Measurements from ENCODE around the gene STRBP.

GRCh38 chr9:123174887-123175518, 93.4 kb downstream of the STRBP start:
- TF ChIP-seq POLR2A (IDR thresholded peaks at IDR 0.05; ENCODE audit: extremely low read depth, insufficient read length) (no peak), CTCF (IDR thresholded peaks at IDR 0.05; ENCODE audit: low read depth, low read length) (no peak), MAX (IDR thresholded peaks at IDR 0.05; ENCODE audit: low read depth, low read length) (no peak), MYC (IDR thresholded peaks at IDR 0.05; ENCODE audit: low read depth, low read length) (no peak)
